ENCODE data around the gene KCNJ10.

Gene KCNJ10

DNA sequence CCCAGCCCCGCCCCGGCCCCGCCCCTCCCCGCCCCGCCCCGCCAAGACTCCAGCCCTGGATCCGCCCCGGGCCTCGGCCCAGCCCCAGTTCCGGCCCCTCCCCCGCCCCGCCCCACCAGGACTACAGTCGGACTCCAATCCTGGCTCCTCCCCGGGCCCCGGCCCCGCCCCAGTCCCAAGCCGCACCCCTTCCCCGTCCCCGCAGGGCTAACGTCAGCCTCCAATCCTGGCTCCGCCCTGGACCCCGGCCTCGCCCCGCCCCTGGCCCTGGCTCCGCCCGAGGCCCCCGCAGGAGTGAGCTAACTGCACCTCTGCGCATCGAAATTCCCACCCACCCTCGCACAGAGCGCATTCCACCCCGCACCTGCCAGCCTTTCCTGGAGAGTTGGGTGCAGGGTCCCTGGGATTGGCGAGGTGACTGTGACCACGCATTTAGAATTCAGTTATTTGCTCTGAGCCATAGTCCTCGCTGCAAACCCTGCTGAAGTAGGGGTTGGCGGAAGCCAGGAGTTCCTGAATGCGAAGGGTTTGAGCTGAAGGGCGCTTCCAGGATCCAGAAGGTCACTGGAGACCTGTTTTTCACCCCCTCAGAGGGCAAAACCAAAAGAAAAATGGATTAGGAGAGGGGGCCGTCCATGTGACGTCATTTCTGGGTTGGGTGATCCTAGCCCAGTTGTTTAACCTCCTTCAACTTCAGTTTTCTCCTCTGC is 29.0 kb upstream of the KCNJ10 start:
- peak; percentile 72 for DNase-seq (ENCODE audit: low read depth)
- H3K4me3 ChIP-seq (ENCODE audit: low read depth, low read length): peak overlapping the region; percentile 36

DNA sequence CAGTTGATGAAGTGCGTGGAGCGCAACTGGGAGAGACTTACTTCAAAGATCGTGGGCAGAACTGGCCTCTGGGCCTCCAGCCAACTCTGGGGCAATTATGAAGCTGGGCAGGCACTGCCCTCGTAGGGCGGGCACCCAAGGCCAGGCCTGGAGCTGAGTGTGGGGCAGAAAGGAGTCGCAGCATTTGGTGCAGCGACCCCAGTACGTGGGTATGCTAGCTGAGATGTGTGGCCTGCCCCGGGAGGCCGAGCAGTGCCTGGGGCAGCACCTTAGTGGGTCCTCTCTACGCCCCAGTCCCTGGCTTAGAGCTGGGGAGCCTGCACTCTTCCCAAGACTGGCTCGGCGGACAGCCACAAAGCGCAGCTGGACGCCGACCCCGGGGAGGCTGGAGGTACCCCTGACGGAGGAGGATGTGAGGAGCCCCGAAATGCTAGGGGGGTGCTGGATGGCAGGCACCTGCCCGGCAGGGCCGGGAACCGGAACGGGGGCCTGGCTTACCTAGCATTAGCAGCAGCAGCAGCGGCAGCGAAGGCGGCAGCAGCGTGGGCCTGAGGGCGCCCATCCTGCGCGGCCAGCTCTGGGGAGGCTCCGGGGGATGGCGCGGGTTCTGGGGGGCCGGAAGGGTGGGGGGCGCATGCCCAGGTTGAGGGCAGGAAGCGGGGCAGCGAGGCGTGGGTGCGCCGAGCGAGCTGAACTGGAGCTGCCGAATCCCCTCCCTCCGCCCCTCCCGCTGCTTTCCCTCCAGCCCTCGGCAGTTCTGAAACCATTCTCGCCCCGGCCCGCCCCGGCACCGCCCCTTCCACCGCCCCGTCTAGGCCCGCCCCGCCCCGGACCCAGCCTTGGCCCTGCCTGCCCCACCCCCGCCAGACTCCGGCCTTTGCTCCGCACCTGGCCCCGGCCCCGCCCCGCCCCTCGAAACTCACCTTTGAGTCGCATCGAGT is 28.2 kb upstream of the KCNJ10 start, which contains the start of gene IGSF8:
Gene IGSF8, minus strand, starts transcription at position 709 of the 941 bp plus-strand sequence. Its CDS starts 147 bp downstream, at position 562.
- TF ChIP-seq, protein P1, sequence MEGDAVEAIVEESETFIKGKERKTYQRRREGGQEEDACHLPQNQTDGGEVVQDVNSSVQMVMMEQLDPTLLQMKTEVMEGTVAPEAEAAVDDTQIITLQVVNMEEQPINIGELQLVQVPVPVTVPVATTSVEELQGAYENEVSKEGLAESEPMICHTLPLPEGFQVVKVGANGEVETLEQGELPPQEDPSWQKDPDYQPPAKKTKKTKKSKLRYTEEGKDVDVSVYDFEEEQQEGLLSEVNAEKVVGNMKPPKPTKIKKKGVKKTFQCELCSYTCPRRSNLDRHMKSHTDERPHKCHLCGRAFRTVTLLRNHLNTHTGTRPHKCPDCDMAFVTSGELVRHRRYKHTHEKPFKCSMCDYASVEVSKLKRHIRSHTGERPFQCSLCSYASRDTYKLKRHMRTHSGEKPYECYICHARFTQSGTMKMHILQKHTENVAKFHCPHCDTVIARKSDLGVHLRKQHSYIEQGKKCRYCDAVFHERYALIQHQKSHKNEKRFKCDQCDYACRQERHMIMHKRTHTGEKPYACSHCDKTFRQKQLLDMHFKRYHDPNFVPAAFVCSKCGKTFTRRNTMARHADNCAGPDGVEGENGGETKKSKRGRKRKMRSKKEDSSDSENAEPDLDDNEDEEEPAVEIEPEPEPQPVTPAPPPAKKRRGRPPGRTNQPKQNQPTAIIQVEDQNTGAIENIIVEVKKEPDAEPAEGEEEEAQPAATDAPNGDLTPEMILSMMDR (IDR thresholded peaks at IDR 0.05; ENCODE audit: control insufficient read depth, extremely low read depth, insufficient read depth): no peak
- peak within 1 kb of the TSS; percentile 89 for H3K4me3 ChIP-seq (ENCODE audit: low read depth, low read length)
- DNase-seq (ENCODE audit: low read depth): peak; percentile 56

More for the DNA sequence above, 29.0 kb upstream of the KCNJ10 start:
- TF ChIP-seq, protein P1 (IDR thresholded peaks at IDR 0.05; ENCODE audit: control insufficient read depth, extremely low read depth, insufficient read depth): no peak

DNA sequence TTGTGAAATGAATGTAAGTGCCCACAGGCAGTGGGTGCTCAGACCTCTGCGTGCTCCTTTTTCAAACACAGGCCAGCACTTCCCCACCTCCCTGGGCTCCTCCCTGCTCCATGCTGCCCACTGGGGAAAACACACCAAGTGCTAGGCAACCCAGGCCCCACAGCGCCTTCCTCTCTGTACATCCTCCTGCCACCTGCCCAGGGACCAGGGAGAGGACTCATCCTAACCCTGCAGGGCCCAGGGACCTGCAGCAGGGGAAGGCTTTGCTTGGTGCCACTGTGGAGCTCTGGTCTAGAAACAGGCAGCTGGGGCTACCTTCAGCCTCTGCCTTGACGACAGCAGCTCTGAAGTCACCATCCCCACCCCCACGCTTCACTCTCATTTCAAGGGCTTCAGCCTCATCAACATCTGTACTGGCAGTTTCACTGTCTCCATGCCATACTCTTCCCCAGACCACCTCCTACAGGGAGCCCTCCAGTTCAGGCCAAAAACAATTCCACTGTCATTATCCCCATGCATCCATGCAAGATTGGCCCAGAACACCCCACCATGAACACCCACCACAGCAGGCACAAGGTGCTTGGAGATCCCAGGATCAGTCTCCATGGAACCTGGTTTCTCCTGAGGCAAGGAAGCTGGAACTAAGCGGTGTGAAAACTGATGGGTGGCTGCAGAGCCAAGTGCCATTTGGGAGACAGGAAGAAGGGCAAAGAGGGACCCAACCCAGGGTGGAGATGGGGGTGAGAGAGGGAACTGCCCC is 27.4 kb upstream of the KCNJ10 start:
- DNase-seq (ENCODE audit: low read depth): no peak
- TF ChIP-seq, protein P1 (IDR thresholded peaks at IDR 0.05; ENCODE audit: control insufficient read depth, extremely low read depth, insufficient read depth): no peak
- peak overlapping the region; percentile 89 for H3K4me3 ChIP-seq (ENCODE audit: low read depth, low read length)

DNA sequence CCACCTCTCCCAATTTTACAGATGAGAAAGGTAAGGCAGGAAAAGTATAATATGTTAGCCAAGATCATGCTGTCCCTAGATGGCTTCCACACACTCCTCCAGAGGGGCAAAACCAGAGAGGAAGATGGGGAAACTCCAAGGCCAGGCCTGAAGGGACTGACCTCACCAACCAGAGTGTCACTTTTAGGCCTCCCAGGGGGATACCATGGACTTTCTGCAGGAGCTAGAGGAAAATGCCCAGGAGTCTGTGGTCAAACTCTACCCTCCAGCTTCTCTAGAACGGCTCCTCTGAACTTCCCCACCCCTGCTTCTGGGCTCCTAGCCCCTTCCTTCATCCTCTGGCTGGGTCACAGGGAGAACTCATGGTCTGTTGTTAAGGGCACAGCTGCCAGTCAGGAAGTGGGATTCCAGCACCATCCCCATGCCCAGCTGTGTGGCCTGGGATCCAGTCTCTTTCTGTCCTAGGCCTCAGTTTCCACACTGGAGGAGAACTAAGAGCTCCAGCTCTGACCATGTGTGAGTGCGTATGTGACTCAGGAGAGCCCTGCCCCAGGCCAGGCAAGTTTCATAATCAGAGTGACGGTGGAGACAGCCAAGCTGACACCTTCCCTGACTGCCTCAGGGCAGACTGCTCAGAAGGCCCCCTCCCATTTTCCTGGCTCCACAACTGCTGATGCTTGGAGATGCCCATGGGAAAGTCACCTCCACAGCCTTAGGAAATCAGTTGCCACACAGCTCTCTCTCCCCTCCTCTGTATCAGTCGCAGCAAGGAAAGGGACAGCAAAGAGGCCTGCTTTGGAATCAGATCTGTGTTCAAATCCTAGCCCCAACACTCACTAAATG is 26.5 kb upstream of the KCNJ10 start:
- no peak for DNase-seq (ENCODE audit: low read depth)
- no peak overlapping the region for H3K4me3 ChIP-seq (ENCODE audit: low read depth, low read length)
- TF ChIP-seq, protein P1 (IDR thresholded peaks at IDR 0.05; ENCODE audit: control insufficient read depth, extremely low read depth, insufficient read depth): no peak

DNA sequence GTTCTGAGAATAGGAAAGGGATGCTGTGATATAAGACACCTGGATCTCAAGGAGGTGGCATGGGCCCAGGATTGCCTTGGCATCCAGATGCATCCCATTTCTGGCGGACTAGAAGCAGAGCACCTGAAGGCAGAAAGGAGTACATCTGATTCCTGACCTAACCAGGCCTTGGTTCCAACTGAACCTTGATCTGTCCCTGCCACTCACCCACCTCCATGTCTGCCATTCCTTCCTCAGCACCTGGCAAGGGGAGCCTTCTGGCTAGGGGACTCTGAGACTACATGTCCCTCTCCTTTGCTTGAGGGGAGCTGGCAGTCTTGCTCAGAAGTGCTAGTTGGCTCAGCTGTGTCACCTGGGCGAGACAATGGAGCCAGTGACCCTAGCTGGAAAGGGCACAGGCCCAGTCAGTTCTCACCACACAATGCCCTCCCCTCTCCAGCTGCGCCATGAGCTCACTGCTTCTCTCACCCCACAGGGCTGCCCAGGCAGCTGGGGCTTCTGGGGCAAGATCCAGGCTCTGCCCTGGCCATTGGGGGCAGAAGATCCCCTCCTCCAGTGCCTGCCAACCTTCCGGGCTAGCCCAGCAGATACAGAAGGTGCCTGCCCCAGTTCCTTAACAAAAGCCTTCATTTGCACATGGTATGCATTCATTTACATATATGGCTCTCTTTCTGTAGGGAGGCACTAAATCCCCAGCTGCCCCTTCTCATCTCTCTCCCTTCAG is 25.6 kb upstream of the KCNJ10 start:
- TF ChIP-seq, protein P1 (IDR thresholded peaks at IDR 0.05; ENCODE audit: control insufficient read depth, extremely low read depth, insufficient read depth): no peak
- no peak for DNase-seq (ENCODE audit: low read depth)
- no peak overlapping the region for H3K4me3 ChIP-seq (ENCODE audit: low read depth, low read length)

All from LNCaP clone FGC (cell line).